ENCODE results near the gene ENTR1.

The ENTR1 gene

GRCh38 chr9:136361754-136362449 is 48.5 kb downstream of the ENTR1 start:
- no peak for DNase-seq (ENCODE audit: low read depth)

GRCh38 chr9:136361047-136361753 is 49.2 kb downstream of the ENTR1 start:
- DNase-seq (ENCODE audit: low read depth), result no peak

DNA sequence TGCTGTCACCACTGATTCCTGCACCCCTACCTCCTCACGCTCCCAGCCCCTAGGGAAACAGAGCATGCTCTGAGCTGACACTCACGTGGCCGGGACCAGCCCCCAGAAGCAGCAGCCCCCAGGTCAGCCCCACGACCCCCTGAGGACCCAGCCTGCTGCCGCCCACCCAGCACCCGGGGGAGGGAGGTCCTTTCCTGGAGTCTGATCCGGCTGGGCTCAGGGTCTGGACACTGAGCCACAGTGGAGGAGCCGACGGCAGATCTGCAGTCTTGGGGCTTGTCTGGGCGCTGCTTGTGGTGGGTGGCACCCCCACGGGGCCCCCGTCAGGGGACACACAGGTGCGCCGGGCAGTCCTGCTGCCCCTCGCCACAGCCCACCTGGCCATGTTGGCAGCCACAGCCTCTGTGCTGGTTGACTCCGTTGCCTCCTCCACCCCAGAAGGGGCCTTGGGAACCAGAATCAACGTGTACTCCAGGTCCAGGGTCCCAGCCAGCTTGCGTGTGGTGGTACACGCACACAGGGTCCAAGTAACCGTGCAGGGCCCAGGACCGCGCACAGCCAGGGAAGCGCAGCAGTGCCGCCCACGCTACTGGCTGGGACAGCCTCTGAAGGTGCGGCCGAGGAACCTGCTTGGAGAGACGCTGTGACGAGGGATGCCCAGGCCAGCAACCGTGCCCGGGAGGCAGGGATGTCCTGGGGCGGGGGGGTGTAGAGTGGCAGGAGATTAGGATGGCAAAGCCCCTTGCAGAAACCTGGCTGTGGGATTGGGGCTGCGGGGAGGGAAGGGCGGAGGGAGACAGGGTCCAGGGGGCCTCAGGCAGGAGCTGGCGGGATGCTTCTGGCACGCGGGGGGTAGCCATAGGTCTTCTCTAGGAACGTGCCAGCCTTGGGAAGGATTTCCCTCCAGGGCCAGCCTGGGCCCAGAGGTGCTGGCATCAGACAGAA is 50.4 kb downstream of the ENTR1 start:
- DNase-seq (ENCODE audit: low read depth), result no peak

DNA sequence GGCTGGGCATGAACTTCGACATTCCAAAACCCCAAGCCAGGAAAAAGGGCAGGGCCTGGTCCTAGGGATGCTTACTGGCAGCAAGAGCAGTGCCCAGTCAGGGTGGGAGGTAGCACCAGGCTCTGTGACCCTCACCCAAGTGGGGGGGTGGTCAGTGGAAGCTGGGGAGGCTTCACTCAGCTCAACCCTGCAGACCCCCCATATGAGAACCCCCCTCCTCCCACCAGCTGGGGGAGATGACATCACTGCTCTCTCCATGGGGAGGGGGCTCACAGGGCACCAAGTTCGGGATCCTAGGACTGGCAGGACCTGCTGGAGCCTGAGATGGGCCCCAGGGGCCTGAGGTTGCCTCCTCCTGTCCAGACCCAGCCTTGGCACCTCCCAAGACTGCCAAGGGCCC is 51.5 kb downstream of the ENTR1 start:
- no peak for DNase-seq (ENCODE audit: low read depth)

DNA sequence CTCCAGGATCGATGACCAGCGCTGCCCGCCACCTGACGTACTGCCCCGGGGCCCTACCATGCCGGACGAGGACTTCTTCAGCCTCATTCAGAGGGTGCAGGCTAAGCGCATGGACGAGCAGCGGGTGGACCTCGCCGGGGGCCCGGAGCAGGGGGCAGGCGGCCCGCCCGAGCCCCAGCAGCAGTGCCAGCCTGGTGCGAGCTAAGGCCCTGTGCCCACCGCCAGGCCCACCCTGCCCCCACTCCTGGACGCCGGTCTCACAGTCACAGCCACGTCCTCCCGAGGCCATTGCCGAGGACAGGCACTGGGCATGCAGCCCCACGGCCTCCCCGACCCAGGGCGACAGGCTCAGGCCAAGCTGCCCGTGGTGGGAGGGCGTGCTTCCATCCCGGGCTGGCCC is 52.4 kb downstream of the ENTR1 start:
- DNase-seq (ENCODE audit: low read depth), result no peak

GRCh38 chr9:136357202-136357725 is 53.1 kb downstream of the ENTR1 start:
- no peak for DNase-seq (ENCODE audit: low read depth)

GRCh38 chr9:136355616-136356557 is 54.5 kb downstream of the ENTR1 start:
- no peak for DNase-seq (ENCODE audit: low read depth)

DNA sequence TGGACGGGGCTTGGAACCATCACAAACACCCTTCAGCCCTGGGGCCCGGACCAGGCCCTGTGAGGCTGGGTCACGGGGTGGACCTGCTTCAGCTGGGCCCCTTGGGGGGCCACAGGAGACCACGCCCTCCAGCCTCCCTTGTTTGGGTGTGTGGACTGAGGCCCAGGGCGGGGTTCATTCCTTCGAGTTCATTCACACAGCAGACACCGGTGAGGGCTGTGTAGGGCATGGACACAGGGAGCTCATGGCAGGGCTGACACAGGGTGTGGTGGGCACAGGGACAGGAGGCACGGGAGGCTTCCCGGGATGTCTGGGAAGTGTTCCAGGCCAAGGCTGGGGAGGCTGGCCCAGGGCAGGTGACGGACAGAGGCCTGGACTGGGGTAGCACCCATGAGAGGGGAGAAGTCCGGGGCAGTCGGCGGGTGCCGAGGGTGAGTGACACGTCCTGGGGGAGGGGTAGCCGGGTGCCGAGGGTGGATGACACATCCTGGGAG is 55.8 kb downstream of the ENTR1 start:
- DNase-seq (ENCODE audit: low read depth), result no peak

DNA sequence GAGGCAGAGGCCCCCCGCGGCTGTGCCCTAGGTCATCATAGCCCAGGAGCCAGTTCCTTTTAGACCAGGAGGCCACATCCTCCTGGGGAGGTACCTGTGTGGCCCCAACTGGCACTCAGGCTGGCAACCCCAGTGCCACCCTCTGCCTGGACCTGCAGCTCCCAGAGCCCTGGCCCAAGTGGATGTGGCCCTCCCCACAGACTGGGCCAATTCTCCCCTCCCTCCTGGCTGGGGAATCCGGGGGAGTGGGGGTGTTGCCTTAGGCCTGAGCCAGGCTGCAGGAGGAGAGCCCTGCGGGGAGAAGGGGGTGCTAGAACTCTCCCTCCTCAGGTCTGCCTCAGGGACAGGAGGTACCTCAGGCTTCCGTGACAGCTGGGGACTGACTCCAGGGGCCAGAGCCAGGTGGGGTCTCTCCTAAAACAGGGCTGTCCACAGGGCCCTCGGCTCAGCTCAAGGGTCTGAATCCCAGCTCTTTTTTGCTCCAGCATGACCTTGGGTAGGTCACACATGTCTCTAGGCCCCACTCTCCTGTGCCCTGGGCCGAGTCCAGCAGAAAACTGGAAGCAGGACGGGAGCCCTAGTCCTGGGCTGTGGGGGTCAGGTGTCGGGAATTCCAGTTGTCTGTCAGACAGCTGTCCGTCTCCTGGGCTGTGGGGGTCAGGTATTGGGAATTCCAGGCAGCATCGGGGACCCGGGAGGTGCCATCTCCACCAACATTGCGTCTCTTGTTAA is 56.5 kb downstream of the ENTR1 start:
- no peak for DNase-seq (ENCODE audit: low read depth)

- DNase-seq (ENCODE audit: low read depth), result no peak
These were observed 57.3 kb downstream of the ENTR1 start for GRCh38 chr9:136353088-136353487.

- DNase-seq (ENCODE audit: low read depth), result no peak
These were observed 57.7 kb downstream of the ENTR1 start for GRCh38 chr9:136352682-136353081.
